Measurements from ENCODE around the gene HTRA2.

HTRA2 gene

GRCh38 chr2:74500578-74500946 lies 29.2 kb upstream of the HTRA2 start:
- no peak for DNase-seq

- DNase-seq, result no peak
Measured at GRCh38 chr2:74501335-74502071, 28.2 kb upstream of the HTRA2 start.

- no peak for DNase-seq
Measured at GRCh38 chr2:74502147-74502719, 27.5 kb upstream of the HTRA2 start.

GRCh38 chr2:74502720-74503505 lies 26.8 kb upstream of the HTRA2 start:
- DNase-seq, result peak; percentile 47 to 70

- DNase-seq, result no peak
Measured at GRCh38 chr2:74503506-74504475, 25.9 kb upstream of the HTRA2 start.

GRCh38 chr2:74504591-74504990 lies 25.1 kb upstream of the HTRA2 start:
- no peak for DNase-seq

- DNase-seq, result no peak
Measured at GRCh38 chr2:74505448-74506246, 24.1 kb upstream of the HTRA2 start.

- peak; percentile 98 for DNase-seq
Measured at GRCh38 chr2:74507145-74507925, 22.4 kb upstream of the HTRA2 start, which contains the start of gene PCGF1. PCGF1 (minus strand) TSS chr2:74507695; CDS start chr2:74507668, 27 bp downstream.

- peak in 1 of 2 donors; percentile 28 for DNase-seq
Measured at GRCh38 chr2:74507926-74508520, 21.7 kb upstream of the HTRA2 start.

- DNase-seq, result no peak
Measured at GRCh38 chr2:74510272-74510671, 19.5 kb upstream of the HTRA2 start.

- DNase-seq, result no peak
Measured at GRCh38 chr2:74511104-74511989, 18.4 kb upstream of the HTRA2 start.

GRCh38 chr2:74512744-74513604 lies 16.8 kb upstream of the HTRA2 start:
- no peak for DNase-seq

GRCh38 chr2:74513605-74514367 lies 15.9 kb upstream of the HTRA2 start:
- peak in 1 of 2 donors; percentile 33 for DNase-seq

GRCh38 chr2:74514368-74515270 lies 15.1 kb upstream of the HTRA2 start, which contains the start of gene TLX2:
TLX2 (plus strand) TSS chr2:74514450; CDS start chr2:74514807, 357 bp downstream.
- no peak for DNase-seq

GRCh38 chr2:74515271-74515980 lies 14.3 kb upstream of the HTRA2 start:
- peak in 1 of 2 donors; percentile 12 for DNase-seq
